Keratinocyte (primary cell): Measurements from ENCODE around the gene ARL3. TPM values are rescaled to one million over a fixed set of nuclear protein-coding genes. Genes with fewer than 3 reads are reported as not detected.
"Not testable (repeated sequence)": the region's sequence is repeated elsewhere in the genome, so short reads cannot be mapped to it uniquely, and the experiment has no call there.

Experiments
- DNase-seq: peaks from one replicate; pipeline ENCODE4 v3.0.0-alpha.2; 2011; ENCODE audit warnings: low read depth, missing footprints, low spot score
- FAIRE-seq: peaks from 2 replicates; lab custom pipeline; 2011; peaks lifted over from hg19 to GRCh38; lab: Jason Lieb, UNC
- H2AFZ ChIP-seq: 2 replicates; pipeline ENCODE4 v1.6.0; 2012; ENCODE audit warnings: low read length, control low read depth, inconsistent platforms; ENCODE audit not compliant: control insufficient read depth
- H3K27ac ChIP-seq: 2 replicates; pipeline ENCODE4 v1.5.1; 2011; ENCODE audit warnings: low read length; ENCODE audit not compliant: control insufficient read depth, insufficient read depth
- H3K27me3 ChIP-seq: 3 replicates; pipeline ENCODE4 v1.6.0; 2011; ENCODE audit warnings: low read length; ENCODE audit not compliant: control insufficient read depth, insufficient read depth; ENCODE audit errors: extremely low read depth
- H3K36me3 ChIP-seq, 2 experiments: 2 replicates in 1 of 2; 3 replicates in 1 of 2; pipeline ENCODE4 v1.5.1; 2011; ENCODE audit warnings: low read length in 2 of 2, mild to moderate bottlenecking in 1 of 2; ENCODE audit not compliant: control insufficient read depth in 2 of 2, insufficient read depth in 2 of 2; ENCODE audit errors: extremely low read depth in 1 of 2
- H3K4me1 ChIP-seq: 3 replicates; pipeline ENCODE4 v1.5.1; 2011; ENCODE audit warnings: low read length; ENCODE audit not compliant: control insufficient read depth, insufficient read depth; ENCODE audit errors: extremely low read depth
- H3K4me2 ChIP-seq: 3 replicates; pipeline ENCODE4 v1.6.0; 2011; ENCODE audit warnings: low read depth, low read length; ENCODE audit not compliant: control insufficient read depth, insufficient read depth; ENCODE audit errors: extremely low read depth
- H3K4me3 ChIP-seq, 3 experiments: fragments of 200-600 bp in 1 of 3; sonication (generic) in 1 of 3; 2 replicates in 2 of 3; 3 replicates in 1 of 3; pipeline ENCODE4 v1.5.1; 2011 to 2016; ENCODE audit warnings: low read length in 3 of 3, mild to moderate bottlenecking in 3 of 3, control low read depth in 2 of 3, inconsistent platforms in 1 of 3, low read depth in 1 of 3, mixed read lengths in 1 of 3, mixed run types in 1 of 3, moderate library complexity in 1 of 3; ENCODE audit not compliant: control insufficient read depth in 2 of 3, insufficient read depth in 2 of 3; ENCODE audit errors: extremely low read depth in 1 of 3
- H3K79me2 ChIP-seq: 2 replicates; pipeline ENCODE4 v1.6.0; 2012; ENCODE audit warnings: low read length; ENCODE audit not compliant: control insufficient read depth, insufficient read depth
- H3K9ac ChIP-seq: 3 replicates; pipeline ENCODE4 v1.6.0; 2011; ENCODE audit warnings: low read length; ENCODE audit not compliant: control insufficient read depth, insufficient read depth; ENCODE audit errors: extremely low read depth
- H3K9me1 ChIP-seq: 3 replicates; pipeline ENCODE4 v1.6.0; 2011; ENCODE audit warnings: low read length; ENCODE audit not compliant: control insufficient read depth, insufficient read depth; ENCODE audit errors: extremely low read depth
- H3K9me3 ChIP-seq: 2 replicates; pipeline ENCODE4 v1.5.1; 2012; ENCODE audit warnings: low read depth, low read length; ENCODE audit not compliant: control insufficient read depth
- H4K20me1 ChIP-seq: 3 replicates; pipeline ENCODE4 v1.6.0; 2011; ENCODE audit warnings: low read length; ENCODE audit not compliant: control insufficient read depth, insufficient read depth; ENCODE audit errors: extremely low read depth
- CTCF ChIP-seq, 3 experiments: IDR thresholded peaks in 1 of 3; conservative IDR thresholded peaks in 1 of 3; optimal IDR thresholded peaks in 1 of 3; 2 replicates in 2 of 3; 3 replicates in 1 of 3; pipeline versions ENCODE3 to v1.5.1; 2011; ENCODE audit warnings: low read length in 3 of 3, mild to moderate bottlenecking in 3 of 3, moderate library complexity in 2 of 3, control low read depth in 1 of 3, inconsistent platforms in 1 of 3; ENCODE audit not compliant: insufficient read depth in 2 of 3; ENCODE audit errors: extremely low read depth in 1 of 3
- EZH2 ChIP-seq: IDR thresholded peaks from one replicate; pipeline ENCODE4 v1.6.1; 2012; ENCODE audit warnings: inconsistent platforms, mild to moderate bottlenecking, low read length, moderate library complexity
- dilution Hi-C: fragments of 300-500 bp; cut with MboI; formaldehyde crosslinking; loops from one replicate; pipeline ENCODE4 v1.7.0; 2020; ENCODE audit warnings: low sequenced_read_pairs; ENCODE audit not compliant: extremely low pct_ligation_motif_present
- polyA plus RNA-seq, 5 experiments: library from polyadenylated mRNA; depleted of rRNA in 3 of 5; stranded (reverse) in 3 of 5; stranded (forward) in 1 of 5; unstranded in 1 of 5; fragments of >200 nt; gene quantifications; 1 replicate in 1 of 5; 2 replicates in 3 of 5; 3 replicates in 1 of 5; pipeline versions ENCODE4 v1.2.1 to v1.2.3, GENCODE V29; 2011 to 2012; ENCODE audit warnings: missing spikeins in 2 of 5, low read depth in 1 of 5, low replicate concordance in 1 of 5

The ARL3 gene
- polyA plus RNA-seq, 1 donor (not counting 4 experiments of a cell fraction or from before 2014, with no cell fraction given) = 10.7 TPM

GRCh38 chr10:102718220-102718619, 4.0 kb upstream of the ARL3 start:
- FAIRE-seq = no peak

GRCh38 chr10:102716900-102717565, 2.8 kb upstream of the ARL3 start:
- H3K9ac ChIP-seq, H3K4me2 ChIP-seq, DNase-seq, dilution Hi-C loops, H3K27me3 ChIP-seq, H3K27ac ChIP-seq, FAIRE-seq, H2AFZ ChIP-seq, H3K9me3 ChIP-seq, H3K9me1 ChIP-seq, H3K4me3 ChIP-seq, H4K20me1 ChIP-seq, H3K36me3 ChIP-seq: not testable (repeated sequence)
- H3K4me1 ChIP-seq = peaks cover 15% of the 10 kb centered on the region
- H3K79me2 ChIP-seq = peaks cover 12% of the 10 kb centered on the region

More at GRCh38 chr10:102718220-102718619, 4.0 kb upstream of the ARL3 start:
- TF ChIP-seq EZH2 (no peak), CTCF (optimal IDR thresholded peaks at IDR 0.05 in 1 of 3, IDR thresholded peaks at IDR 0.05 in 1 of 3, conservative IDR thresholded peaks at IDR 0.05 in 1 of 3; ENCODE audit: extremely low read depth in 1 of 3, insufficient read depth in 2 of 3, low read length in 3 of 3) (no peak)
- no peak overlapping the region for H3K27ac ChIP-seq
- no peaks in the 10 kb centered on the region for H3K9me1 ChIP-seq
- H3K9ac ChIP-seq = no peak overlapping the region
- H3K36me3 ChIP-seq = no peaks in the 10 kb centered on the region
- H2AFZ ChIP-seq = no peak overlapping the region
- dilution Hi-C loops = no loop called here
- no peaks in the 10 kb centered on the region for H4K20me1 ChIP-seq
- no peaks in the 10 kb centered on the region for H3K27me3 ChIP-seq
- peaks cover 6% of the 10 kb centered on the region for H3K79me2 ChIP-seq
- no peak overlapping the region for H3K4me2 ChIP-seq
- H3K9me3 ChIP-seq = no peaks in the 10 kb centered on the region
- H3K4me1 ChIP-seq = peaks cover 11% of the 10 kb centered on the region
- no peak overlapping the region for H3K4me3 ChIP-seq
- no peak for DNase-seq

- H3K4me3 ChIP-seq = no peak overlapping the region
- no peaks in the 10 kb centered on the region for H3K9me3 ChIP-seq
- H3K9ac ChIP-seq = no peak overlapping the region
- H3K9me1 ChIP-seq = no peaks in the 10 kb centered on the region
- no peak overlapping the region for H2AFZ ChIP-seq
- H3K4me1 ChIP-seq = peaks cover 15% of the 10 kb centered on the region
- no peak overlapping the region for H3K4me2 ChIP-seq
- dilution Hi-C loops = no loop called here
- no peaks in the 10 kb centered on the region for H3K36me3 ChIP-seq
- no peak for TF ChIP-seq EZH2
- no peak for TF ChIP-seq CTCF (optimal IDR thresholded peaks at IDR 0.05 in 1 of 3, IDR thresholded peaks at IDR 0.05 in 1 of 3, conservative IDR thresholded peaks at IDR 0.05 in 1 of 3; ENCODE audit: extremely low read depth in 1 of 3, insufficient read depth in 2 of 3, low read length in 3 of 3)
- DNase-seq = no peak
- no peaks in the 10 kb centered on the region for H3K27me3 ChIP-seq
- no peak for FAIRE-seq
- peaks cover 16% of the 10 kb centered on the region for H3K79me2 ChIP-seq
- no peaks in the 10 kb centered on the region for H4K20me1 ChIP-seq
- H3K27ac ChIP-seq = no peak overlapping the region
Observed at GRCh38 chr10:102715880-102716279, 1.7 kb upstream of the ARL3 start.
